Activated T-cell treated with anti-CD3 and anti-CD28 coated beads for 48 hours (primary cell): ENCODE results near the gene CLDN2.
"Not testable (repeated sequence)": the region's sequence is repeated elsewhere in the genome, so short reads cannot be mapped to it uniquely, and the experiment has no call there.

Experiments
- DNase-seq: peaks from one replicate; pipeline ENCODE4 v3.0.0-alpha.2; 2020; ENCODE audit warnings: low read depth

The CLDN2 gene, protein sequence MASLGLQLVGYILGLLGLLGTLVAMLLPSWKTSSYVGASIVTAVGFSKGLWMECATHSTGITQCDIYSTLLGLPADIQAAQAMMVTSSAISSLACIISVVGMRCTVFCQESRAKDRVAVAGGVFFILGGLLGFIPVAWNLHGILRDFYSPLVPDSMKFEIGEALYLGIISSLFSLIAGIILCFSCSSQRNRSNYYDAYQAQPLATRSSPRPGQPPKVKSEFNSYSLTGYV

DNA sequence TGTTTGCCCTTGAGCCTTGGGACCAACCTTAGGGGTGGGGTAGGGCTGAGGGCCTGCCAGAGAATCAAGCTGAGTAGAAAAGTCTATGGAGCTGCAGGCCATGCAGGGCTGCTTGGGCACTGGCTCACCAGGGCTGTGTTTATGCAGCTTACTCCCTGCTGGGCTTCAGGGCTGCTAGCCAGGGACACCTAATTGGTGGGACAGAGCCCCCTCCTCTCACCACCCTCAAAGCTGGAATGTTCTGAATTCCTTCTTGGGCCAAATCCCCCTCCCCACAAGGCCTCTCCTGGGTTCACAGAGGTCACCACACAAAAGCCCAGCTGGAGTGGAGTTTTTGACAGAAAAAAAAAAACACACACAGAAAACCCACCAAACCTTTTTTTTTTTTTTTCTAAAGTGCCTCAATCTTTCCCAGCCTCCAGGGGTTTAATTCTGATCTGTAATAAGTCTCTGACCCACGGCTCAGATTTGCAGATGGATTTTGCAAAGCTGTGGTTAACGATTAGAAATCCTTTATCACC, at the start of gene CLDN2:
TSS of gene CLDN2 (plus strand) at position 471 of the 521 bp plus-strand sequence. CDS start 7,827 bp downstream, outside the sequence.
- DNase-seq = no peak

DNA sequence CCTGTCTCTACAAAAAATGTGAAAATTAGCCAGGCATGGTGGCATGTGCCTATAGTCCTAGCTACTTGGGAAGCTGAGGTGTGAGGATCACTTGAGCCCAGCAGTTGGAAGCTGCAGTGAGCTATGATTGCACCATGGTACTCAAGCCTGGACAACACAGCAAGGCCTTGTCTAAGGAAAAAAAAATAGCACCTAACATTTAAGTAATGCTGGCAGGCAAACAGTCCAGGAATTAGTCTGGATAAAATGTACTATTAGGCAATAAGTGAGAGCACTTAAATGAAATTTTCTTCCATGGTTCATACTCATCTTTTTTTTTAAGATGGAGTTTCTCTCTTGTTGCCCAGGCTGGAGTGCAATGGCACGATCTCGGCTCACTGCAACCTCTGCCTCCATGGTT, 47.4 kb upstream of the CLDN2 start:
- not testable (repeated sequence) for DNase-seq

DNA sequence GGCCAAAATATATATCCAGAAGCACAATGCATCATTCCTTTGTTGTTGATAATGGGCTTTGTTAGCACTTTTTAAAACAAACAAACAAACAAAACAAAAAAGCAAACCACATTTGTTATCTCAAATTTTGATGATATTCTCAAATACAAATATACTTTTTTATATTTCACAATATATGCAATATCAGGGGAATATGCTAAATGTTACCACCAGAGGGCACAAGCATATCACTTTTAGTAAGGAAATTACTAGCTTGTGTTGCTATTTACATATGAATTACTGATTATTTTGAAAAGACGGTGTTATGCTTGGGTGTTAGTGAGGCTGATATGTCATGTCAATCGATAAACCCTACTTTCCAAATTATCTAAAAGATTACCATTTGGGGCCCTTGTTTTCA, 46.1 kb upstream of the CLDN2 start:
- DNase-seq = no peak

DNA sequence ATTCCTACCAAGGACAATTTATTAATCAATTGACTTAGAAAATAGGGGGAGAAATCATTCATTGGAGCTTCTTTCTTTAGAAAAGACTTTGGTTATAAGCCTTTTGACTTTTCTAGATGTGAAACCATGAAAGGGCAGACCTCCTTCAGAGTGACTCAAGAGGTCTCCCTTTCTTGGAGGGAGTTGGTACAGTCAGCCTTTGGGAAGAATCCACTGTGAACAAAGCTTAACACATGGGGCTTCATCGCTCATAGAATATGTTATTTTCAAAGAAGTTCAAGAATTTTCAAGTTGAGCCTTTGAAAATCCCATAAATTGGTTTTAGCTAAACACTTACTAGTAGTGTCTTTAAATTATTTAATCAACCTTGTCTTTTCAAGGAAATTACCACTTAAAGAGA, 45.1 kb upstream of the CLDN2 start:
- no peak for DNase-seq

DNA sequence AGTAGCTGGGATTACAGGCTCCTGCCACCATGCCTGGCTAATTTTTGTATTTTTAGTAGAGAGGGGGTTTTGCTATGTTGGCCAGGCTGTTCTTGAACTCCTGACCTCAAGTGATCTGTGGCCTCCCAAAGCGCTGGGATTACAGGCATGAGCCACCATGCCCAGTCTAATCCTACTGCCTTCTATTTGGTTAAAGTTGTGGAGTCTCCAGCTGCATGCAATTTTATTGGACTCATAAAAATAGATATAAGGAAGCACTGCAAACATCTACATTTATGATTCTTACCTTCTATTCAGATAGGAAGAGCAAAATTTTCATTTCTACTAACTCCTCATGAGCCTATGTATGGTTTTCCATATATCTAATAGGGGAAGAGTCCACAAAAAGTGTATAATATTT, 30.7 kb upstream of the CLDN2 start:
- DNase-seq = no peak

DNA sequence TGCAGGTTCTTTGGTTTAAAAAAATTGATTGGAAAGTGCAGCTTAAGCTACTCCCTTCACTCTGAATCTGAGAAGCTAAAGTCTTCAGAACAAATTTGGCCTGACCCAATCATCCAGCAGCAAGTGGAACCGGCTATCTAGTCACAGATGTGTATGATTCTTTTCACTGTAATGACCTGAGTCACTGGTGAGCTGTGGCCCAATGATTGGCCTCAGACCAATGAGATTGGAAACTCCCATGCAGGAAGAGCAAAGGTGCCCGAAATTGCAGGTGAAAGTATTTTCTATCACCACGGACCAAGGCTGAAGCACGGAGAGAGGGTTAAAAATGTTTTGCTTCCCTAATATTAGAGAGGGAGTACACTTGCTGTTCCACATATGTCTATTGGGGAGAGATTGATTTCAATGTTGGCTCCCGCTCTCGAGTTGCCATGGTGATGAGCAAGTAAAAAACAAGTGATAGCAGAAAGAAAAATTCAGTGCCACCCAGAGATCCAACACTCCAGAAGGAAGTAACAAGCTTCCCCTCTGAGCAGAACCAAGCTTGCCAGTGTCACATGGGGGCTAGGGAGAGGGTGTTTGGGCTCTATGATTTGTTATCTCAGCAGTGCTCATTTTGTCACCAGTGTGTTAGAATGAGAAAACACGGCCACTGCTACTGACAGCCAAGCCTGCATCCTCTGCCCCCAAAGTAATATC, 28.3 kb upstream of the CLDN2 start:
- no peak for DNase-seq

- peak; percentile 21 for DNase-seq
Measured at GRCh38 chrX:106894392-106894909, 25.8 kb upstream of the CLDN2 start.

DNA sequence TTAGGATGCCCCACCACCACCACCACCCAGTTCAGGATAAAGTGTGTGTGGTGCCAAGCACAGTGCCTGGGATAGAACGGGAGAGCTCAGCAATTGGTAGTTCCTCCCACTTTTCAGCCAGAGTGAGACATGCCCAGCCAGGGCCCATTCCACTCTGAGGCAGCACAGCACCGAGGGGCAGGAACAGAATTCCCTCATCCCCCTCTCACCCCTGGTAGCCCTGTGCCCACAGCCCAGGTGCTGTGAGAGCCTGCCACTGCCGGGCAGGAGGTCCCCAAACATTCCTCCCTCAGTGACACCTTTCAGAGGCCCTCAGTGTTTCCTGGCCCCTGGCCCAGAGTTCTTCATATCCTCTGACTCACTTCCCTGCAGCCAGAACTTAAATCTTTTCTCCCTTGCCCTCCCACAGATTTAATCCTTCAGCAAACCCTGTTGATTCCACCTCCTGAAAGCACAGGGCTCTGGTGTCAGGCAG, 25.2 kb upstream of the CLDN2 start:
- DNase-seq = no peak

GRCh38 chrX:106897259-106897658, 22.9 kb upstream of the CLDN2 start:
- no peak for DNase-seq

DNA sequence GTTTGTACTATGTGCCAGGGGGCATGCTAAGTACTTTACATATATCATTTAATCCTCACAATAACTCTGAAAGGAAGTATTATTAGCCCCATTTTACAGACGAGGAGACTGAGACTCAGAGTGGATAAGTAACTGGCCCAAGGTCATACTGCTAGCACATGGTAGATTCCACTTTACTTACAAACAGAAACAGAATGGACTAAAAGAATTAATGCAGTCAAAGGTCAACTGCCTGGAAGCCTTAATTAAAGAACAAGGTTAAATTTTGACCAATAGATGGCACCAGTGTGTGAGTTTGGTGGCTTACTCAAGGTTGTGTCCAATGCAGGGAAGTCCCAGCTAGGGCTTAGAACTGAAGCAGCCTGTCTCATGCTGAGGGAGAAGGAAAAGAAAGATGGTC, 21.7 kb upstream of the CLDN2 start:
- no peak for DNase-seq

- no peak for DNase-seq
Measured at GRCh38 chrX:106899276-106899675, 20.9 kb upstream of the CLDN2 start.

DNA sequence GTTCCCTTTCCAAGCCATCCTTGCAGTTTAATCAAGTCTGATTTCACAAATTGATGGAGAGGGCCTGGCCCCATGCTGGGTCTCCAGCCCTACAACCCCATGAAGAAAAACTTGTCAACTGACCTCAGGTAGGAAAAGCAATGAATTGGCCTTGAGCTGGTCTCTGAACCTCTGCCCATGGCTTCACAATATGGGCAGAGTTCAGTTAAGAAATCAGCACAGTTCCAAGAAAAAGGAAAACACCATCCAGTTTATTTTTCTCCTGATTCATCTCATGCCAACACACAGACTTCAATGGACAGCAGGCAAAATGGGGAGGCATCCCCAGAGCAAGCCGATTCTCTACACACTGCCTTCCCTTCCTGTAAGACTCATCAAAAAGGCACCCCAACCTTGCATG, 20.4 kb upstream of the CLDN2 start:
- DNase-seq = no peak

GRCh38 chrX:106901341-106901740, 18.9 kb upstream of the CLDN2 start:
- DNase-seq = no peak

DNA sequence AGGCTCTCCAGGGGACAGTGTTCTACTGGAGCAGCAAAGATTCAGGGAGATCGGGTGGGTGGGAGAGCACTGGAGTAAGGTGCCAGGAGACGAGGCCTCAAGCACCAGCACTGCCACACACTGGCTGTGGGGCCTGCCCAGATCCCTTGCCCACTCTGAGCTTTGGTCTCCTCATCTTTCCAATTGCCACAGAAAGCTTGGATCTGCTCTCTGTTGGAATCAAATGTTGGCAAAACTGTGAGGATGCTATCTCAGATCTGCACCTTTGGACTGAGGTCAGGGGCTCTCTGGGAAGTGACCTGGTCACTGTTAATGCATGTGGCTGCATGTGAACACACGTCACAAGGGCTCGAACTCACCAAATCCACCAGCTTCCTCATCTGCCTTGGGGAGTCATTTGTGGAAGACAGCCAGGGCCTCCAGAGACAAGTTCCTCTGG, 18.4 kb upstream of the CLDN2 start:
- no peak for DNase-seq

- no peak for DNase-seq
Measured at GRCh38 chrX:106902684-106903083, 17.5 kb upstream of the CLDN2 start.

DNA sequence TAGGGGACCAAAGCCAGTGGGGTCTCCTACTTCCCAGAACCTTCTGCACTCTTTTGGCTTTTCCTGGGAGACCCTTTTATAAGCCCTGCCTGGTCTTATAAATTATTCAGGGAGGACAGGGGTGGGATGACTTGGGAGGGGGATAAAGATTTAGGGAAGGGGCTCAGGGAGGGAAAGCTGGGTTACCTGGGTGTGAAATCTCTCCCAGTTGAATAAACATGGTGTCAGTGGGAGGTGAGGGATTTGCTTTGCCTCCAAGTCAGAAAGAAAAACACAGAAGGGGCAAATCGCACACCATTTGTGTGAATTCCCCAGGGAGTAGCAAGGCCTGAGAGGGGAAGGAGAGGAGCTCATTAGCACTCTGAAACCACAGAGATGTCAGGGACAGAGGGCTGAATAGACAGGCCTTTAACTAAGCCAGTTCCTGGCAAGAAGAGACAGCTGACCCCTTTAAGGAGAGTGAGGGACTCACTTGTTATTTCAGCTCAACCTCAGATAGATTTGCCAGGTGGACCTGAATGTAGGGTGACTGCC, 16.8 kb upstream of the CLDN2 start, which contains the start of gene RIPPLY1:
TSS of gene RIPPLY1 (minus strand) at position 51 of the 534 bp plus-strand sequence. CDS start 54 bp downstream, outside the sequence.
- DNase-seq = no peak

- no peak for DNase-seq
Measured at GRCh38 chrX:106903856-106904528, 16.2 kb upstream of the CLDN2 start.

DNA sequence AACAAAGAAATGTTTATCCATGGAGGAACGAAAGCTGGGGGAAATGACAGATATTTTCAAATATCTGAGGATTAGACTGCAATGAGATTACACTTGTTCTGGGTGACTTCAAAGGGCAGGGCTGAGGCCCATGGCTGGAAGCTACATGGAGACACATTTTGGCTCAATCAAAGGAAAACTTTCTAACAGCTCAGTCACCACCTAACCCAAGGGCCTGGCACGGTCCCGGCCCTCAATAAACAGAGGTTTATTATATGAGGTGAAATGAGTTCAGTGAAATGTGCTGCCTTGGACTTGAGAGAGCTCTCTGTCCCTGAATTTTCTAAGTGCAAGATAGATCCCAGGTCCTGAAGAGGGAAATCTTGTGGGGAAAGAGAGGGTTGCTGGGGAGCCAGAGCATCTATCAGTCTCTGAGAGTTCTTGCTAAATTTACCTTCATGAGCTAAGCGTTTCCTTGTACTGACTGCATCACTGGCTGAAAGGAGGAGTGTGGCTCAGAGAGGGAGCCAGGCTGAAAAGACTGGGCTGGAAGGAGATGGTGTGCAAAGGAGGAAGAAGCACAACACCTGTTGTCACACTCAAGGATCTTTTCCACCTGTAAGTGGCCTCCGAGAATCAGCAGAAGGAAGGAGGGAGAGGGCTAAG, 15.0 kb upstream of the CLDN2 start:
- no peak for DNase-seq

GRCh38 chrX:106906361-106906760, 13.8 kb upstream of the CLDN2 start:
- DNase-seq = no peak

DNA sequence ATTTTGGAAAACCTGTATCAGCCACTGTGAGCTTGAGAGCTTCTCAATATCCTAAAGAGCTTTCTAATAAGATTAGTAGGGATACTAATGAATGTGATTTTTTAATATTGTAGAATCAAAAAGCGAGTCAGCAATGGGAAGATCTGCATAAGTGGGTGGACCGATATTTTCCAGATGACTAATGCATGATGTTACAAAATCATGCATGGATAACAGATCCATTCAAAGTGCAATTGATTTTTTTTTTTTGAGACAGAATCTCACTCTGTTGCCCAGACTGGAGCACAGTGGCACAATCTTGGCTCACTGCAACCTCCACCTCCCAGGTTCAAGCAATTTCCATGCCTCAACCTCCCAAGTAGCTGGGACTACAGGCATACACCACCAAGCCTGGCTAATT, 7.3 kb upstream of the CLDN2 start:
- no peak for DNase-seq

DNA sequence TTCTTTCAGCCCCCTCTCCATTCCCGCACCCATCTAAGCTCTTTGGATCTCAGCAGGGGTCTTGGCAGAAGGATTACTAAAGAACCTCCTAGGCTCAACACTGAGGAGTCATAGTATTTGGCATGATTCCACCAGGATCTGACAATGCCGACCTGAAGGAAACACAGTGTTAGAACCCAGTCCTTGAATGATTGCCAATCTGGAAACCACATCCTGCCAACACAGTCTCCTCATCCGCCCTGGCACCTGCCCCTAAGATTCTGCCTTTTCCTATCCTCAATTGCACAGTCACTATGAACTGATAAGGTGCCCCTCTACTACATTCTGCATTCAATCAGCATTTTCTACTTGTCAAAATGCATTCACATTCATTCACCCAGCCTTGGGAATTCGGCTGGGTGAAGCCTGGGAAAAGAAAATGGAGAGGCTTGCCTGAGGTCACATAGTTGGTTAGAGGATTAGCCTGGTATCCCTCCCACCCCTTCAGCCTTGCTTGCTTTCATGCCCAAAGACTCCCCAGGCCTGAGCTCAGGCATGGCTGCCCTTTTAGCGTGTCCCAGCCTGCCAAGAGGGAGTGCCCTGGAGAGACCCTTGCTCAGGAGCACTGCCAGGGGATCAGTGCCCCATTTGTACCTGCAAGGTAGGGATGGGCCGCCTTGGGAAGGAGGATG, 2.2 kb upstream of the CLDN2 start:
- DNase-seq = no peak
